Measurements from ENCODE around the gene RNF38. TPM values are rescaled to one million over a fixed set of nuclear protein-coding genes. Genes with fewer than 3 reads are reported as not detected.

The RNF38 gene
- total RNA-seq, 1 experiment from 2014 or later: 18.6 TPM

GRCh38 chr9:36288070-36288469, 112.0 kb downstream of the RNF38 start:
- ChIA-PET POLR2A (no interaction called here), CTCF (no interaction called here)

More at GRCh38 chr9:36288070-36288469, 112.0 kb downstream of the RNF38 start:
- Mint-ChIP-seq H3K4me3 (ENCODE audit: unreplicated experiment) (no peak overlapping the region), H3K27ac (ENCODE audit: low read depth, unreplicated experiment) (no peak overlapping the region), H3K4me1 (ENCODE audit: insufficient read depth, unreplicated experiment) (peaks cover 6% of the 10 kb centered on the region), H3K9me3 (ENCODE audit: unreplicated experiment) (no peaks in the 10 kb centered on the region), H3K27me3 (ENCODE audit: insufficient read depth, unreplicated experiment) (no peaks in the 10 kb centered on the region), H3K36me3 (ENCODE audit: insufficient read depth, unreplicated experiment) (no peaks in the 10 kb centered on the region)
- TF ChIP-seq CTCF (IDR thresholded peaks at IDR 0.05; ENCODE audit: unreplicated experiment): no peak
- no TSS peak for BruUV-seq (replicated peaks)
- no peak for DNase-seq (ENCODE audit: unreplicated experiment)
- intact Hi-C loops (cut with micrococcal nuclease): no loop called here

Other genes starting within 250 kb of the RNF38 start
- not detected in 2 replicates for gene CCIN, start 230.9 kb downstream of the RNF38 start, total RNA-seq (2022)
- gene CLTA, start 209.3 kb downstream of the RNF38 start, total RNA-seq (2022): 189 and 218 TPM in 2 replicates
- gene GNE, start 141.8 kb downstream of the RNF38 start, total RNA-seq (2022): 14.9 and 17.4 TPM in 2 replicates
- gene MELK, start 172.6 kb upstream of the RNF38 start, total RNA-seq (2022): 25.6 and 33.3 TPM in 2 replicates

All from MCF 10A (cell line).